ENCODE measurements around the gene MCF2. TPM values are rescaled to one million over a fixed set of nuclear protein-coding genes. Genes with fewer than 3 reads are reported as not detected.

Gene MCF2
- total RNA-seq, 1 experiment from 2014 or later, result 0.39 TPM

- H3K27ac ChIP-seq (ENCODE audit: insufficient read length, low read depth, low read length), result no peak overlapping the region
Observed at GRCh38 chrX:139702658-139703057, 5.3 kb downstream of the MCF2 start.

More at GRCh38 chrX:139702658-139703057, 5.3 kb downstream of the MCF2 start:
- no peak overlapping the region for H3K56ac ChIP-seq (ENCODE audit: insufficient read length, low read depth, low read length)
- H3K14ac ChIP-seq (ENCODE audit: insufficient read depth, low read length), result no peak overlapping the region
- no peaks in the 10 kb centered on the region for H3K79me1 ChIP-seq (ENCODE audit: insufficient read depth, low read depth, low read length, poor library complexity, severe bottlenecking)
- Mint-ChIP-seq H3K4me1 (no peaks in the 10 kb centered on the region), H3K27ac (no peak overlapping the region), H3K27me3 (ENCODE audit: low read depth) (no peaks in the 10 kb centered on the region; the same call in 1 of the 2 replicates), H3K9me3 (peaks cover 0 to 52% of the 10 kb centered on the region in 2 experiments; a peak in 3 of 5 replicates), H3K36me3 (ENCODE audit: insufficient read depth in 1 of 3, low read depth in 3 of 3) (peaks cover 0 to 5% (median 0%) of the 10 kb centered on the region in 3 experiments; a peak in 1 of 7 replicates), H3K4me3 (no peak overlapping the region)
- H3K18ac ChIP-seq (ENCODE audit: insufficient read length, low read depth, low read length), result no peak overlapping the region
- H3K4ac ChIP-seq (ENCODE audit: low read depth, low read length), result no peak overlapping the region
- no peak overlapping the region for H4K8ac ChIP-seq (replicated peaks; ENCODE audit: insufficient read length, low read depth, low read length)
- H2AFZ ChIP-seq (ENCODE audit: low read length), result no peak overlapping the region
- no peaks in the 10 kb centered on the region for H3K9me3 ChIP-seq (ENCODE audit: control insufficient read depth, low read depth, low read length)
- no peak overlapping the region for H2BK5ac ChIP-seq (ENCODE audit: insufficient read length, low read length)
- no peak overlapping the region for H3T11ph ChIP-seq (ENCODE audit: low read length)
- no peak for DNase-seq
- no peak overlapping the region for H2BK120ac ChIP-seq (ENCODE audit: low read depth, low read length, poor library complexity, severe bottlenecking)
- no peak overlapping the region for H4K91ac ChIP-seq (ENCODE audit: insufficient read length, low read depth, low read length)
- H2BK15ac ChIP-seq (ENCODE audit: low read depth, low read length), result no peak overlapping the region
- no peak overlapping the region for H3K23ac ChIP-seq (ENCODE audit: insufficient read length, low read depth, low read length)
- H3K27me3 ChIP-seq (ENCODE audit: insufficient read depth, low read length), result no peaks in the 10 kb centered on the region
- no peak overlapping the region for H3K4me2 ChIP-seq (ENCODE audit: insufficient read depth, insufficient read length, low read length)
- H4K5ac ChIP-seq (ENCODE audit: insufficient read length, low read depth, low read length), result no peak overlapping the region
- H3K4me1 ChIP-seq (ENCODE audit: insufficient read depth, low read length), result no peaks in the 10 kb centered on the region
- no peaks in the 10 kb centered on the region for H3K23me2 ChIP-seq (ENCODE audit: insufficient read length, low read depth, low read length, poor library complexity, severe bottlenecking)
- no peak overlapping the region for H2AK5ac ChIP-seq (ENCODE audit: insufficient read length, low read length)
- no peak for TF ChIP-seq CTCF (conservative IDR thresholded peaks at IDR 0.05)
- WGBS (ENCODE audit: extremely low coverage, insufficient read length, low lambda C conversion rate), result no CpG with 5 or more reads among the region's 3 CpGs
- no peak overlapping the region for H2BK12ac ChIP-seq (ENCODE audit: insufficient read length, low read depth, low read length)
- H3K79me2 ChIP-seq (ENCODE audit: insufficient read depth, low read length), result no peaks in the 10 kb centered on the region
- H4K20me1 ChIP-seq (ENCODE audit: control insufficient read depth, insufficient read depth, insufficient read length), result no peaks in the 10 kb centered on the region
- H3K9ac ChIP-seq (ENCODE audit: extremely low read depth, insufficient read length, low read length), result no peak overlapping the region
- H2BK20ac ChIP-seq (ENCODE audit: low read depth, low read length, poor library complexity, severe bottlenecking), result no peak overlapping the region
